ENCODE measurements around the gene NRXN3. TPM values are rescaled to one million over a fixed set of nuclear protein-coding genes. Genes with fewer than 3 reads are reported as not detected.
"Not testable (repeated sequence)": the region's sequence is repeated elsewhere in the genome, so short reads cannot be mapped to it uniquely, and the experiment has no call there.

Gene NRXN3
- polyA plus RNA-seq, 3 donors, result 6.4 to 7.9 (median 6.9) TPM

- DNase-seq (ENCODE audit: extremely low read depth in 1 of 11, low read depth in 9 of 11, low spot score in 4 of 11), result no peak
Measured at GRCh38 chr14:78432046-78432445, 261.9 kb downstream of the NRXN3 start.

GRCh38 chr14:78437448-78437847 is 267.3 kb downstream of the NRXN3 start:
- DNase-seq (ENCODE audit: extremely low read depth in 1 of 11, low read depth in 9 of 11, low spot score in 4 of 11), result not testable (repeated sequence)

GRCh38 chr14:78440356-78440894 is 270.3 kb downstream of the NRXN3 start:
- DNase-seq (ENCODE audit: extremely low read depth in 1 of 11, low read depth in 9 of 11, low spot score in 4 of 11), result no peak

DNA sequence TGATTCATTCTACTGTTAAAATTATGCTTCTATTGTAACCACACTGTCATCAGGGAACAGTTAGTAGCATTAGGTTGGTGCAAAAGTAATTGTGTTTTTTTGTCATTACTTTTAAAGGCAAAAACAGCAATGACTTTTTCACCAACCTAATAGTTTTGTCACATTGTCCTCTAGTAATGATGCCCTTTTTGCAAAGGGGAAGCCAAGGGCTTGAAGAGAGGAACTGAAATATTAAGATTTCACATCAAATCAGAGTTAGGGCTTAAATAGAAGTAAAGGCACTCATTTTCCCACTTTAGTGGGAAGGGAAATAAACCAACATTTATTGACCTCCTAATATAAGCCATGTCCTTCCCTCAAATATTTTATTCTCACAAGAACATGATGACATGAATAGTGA is 273.7 kb downstream of the NRXN3 start:
- DNase-seq (ENCODE audit: extremely low read depth in 1 of 11, low read depth in 9 of 11, low spot score in 4 of 11), result no peak

DNA sequence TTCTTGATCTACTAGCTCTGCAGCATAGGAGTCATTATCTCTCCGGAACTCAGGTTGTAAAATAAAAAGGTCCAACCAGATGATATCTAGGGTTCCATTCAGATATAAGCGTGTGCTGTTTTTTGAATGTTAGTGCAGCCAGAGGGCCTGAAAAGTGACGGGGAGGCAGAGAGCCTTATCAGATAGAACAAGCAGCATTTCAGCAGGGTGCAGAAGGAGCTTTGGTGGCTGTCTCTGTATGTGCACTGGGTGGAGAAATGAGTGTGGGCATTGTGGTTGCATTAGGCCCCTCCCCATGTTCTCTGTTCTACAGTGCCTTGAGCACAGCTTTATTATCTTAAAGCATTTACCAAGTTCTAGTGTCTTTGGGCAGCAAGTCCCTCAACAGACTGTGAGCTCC is 275.1 kb downstream of the NRXN3 start:
- no peak for DNase-seq (ENCODE audit: extremely low read depth in 1 of 11, low read depth in 9 of 11, low spot score in 4 of 11)

- DNase-seq (ENCODE audit: extremely low read depth in 1 of 11, low read depth in 9 of 11, low spot score in 4 of 11), result peak; percentile 7 to 50 (median 33)
Measured at GRCh38 chr14:78446807-78447206, 276.6 kb downstream of the NRXN3 start.

DNA sequence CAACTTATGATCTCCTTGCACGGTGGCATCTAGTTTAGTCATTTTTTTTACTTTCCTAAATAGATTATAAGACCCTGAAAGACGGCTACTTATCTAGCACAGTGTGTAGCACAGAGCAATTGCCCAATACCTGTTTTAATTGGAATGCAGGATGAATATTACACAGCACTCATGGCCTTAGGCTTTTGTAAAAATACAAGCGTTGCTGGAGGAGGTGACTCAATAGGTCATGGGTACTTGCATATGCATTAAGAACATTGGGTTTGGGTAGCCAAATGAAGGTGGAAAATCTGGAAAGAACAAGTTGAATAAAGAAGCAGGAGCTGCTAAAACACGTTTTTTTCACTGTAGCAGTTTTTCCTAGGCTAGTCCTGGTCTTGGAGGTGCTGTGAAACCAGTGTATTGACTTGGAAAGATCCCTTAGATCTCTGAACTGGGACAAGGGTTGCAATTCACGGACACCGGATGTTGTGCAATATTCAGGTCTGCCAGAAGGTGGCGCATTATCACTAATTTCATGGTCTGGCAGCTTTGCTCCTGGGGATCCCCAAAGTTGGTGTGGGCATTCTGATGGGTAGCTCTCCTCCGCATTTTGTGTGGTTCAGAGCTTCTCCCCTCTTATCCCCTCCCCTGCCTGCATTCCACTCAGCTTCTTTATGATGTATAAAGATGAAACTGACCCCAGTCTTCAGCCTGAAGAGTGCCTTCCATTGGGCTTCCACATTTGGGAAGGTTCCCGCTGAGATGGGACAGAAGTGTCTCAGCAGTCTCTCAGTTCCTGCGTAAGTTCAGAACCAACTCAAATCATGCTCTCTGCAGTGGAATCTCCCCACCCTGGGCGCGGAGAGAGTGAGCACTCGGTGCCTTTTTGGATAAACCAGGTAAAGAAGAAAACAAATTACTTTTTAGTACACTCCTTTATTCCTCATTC is 278.3 kb downstream of the NRXN3 start:
- peak in 8 of 11 donors; percentile 1 to 24 (median 5) for DNase-seq (ENCODE audit: extremely low read depth in 1 of 11, low read depth in 9 of 11, low spot score in 4 of 11)

GRCh38 chr14:78450669-78451318 is 280.6 kb downstream of the NRXN3 start:
- DNase-seq (ENCODE audit: extremely low read depth in 1 of 11, low read depth in 9 of 11, low spot score in 4 of 11), result no peak

DNA sequence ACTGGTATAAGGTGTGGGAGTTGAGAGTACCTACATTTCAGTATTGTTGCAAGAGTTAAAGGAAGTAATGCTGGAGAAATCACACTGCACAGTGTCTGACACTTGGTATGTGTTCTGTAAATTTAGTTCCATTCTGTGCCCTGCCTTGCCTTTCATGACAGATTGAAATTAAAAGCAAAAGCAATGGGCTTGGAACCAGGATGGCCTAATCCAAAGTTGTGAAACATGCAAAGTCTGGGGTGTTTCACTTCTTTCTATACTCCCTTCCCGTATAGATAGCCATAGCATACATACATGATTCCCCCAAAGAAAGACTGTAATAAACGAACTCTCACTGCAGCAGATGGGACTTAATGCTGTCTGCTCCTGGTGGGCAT is 281.1 kb downstream of the NRXN3 start:
- DNase-seq (ENCODE audit: extremely low read depth in 1 of 11, low read depth in 9 of 11, low spot score in 4 of 11), result no peak

GRCh38 chr14:78455896-78456435 is 285.8 kb downstream of the NRXN3 start:
- no peak for DNase-seq (ENCODE audit: extremely low read depth in 1 of 11, low read depth in 9 of 11, low spot score in 4 of 11)

DNA sequence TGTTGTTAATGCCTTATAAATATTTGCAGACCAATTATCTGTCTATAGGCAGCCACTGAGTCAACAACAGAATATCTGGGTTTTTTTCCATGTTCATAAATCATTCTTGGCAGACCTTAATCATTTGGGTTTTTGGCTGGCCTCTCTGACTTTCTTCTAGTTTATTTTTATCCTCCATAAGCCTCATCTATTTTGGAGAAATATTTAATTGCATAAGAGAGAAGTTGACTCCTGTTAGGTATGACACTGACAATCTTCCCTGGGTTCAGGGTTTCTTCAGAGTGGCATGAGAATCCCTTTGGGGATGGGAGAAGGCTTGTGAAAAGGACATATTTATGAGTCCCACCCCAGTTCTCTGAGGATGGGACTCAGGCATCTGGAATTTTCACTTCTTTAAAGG is 299.8 kb downstream of the NRXN3 start:
- DNase-seq (ENCODE audit: extremely low read depth in 1 of 11, low read depth in 9 of 11, low spot score in 4 of 11), result no peak

- DNase-seq (ENCODE audit: extremely low read depth in 1 of 11, low read depth in 9 of 11, low spot score in 4 of 11), result no peak
Measured at GRCh38 chr14:78479127-78479780, 309.1 kb downstream of the NRXN3 start.

GRCh38 chr14:78484028-78484427 is 313.9 kb downstream of the NRXN3 start:
- no peak for DNase-seq (ENCODE audit: extremely low read depth in 1 of 11, low read depth in 9 of 11, low spot score in 4 of 11)

- no peak for DNase-seq (ENCODE audit: extremely low read depth in 1 of 11, low read depth in 9 of 11, low spot score in 4 of 11)
Measured at GRCh38 chr14:78486081-78486480, 315.9 kb downstream of the NRXN3 start.

- no peak for DNase-seq (ENCODE audit: extremely low read depth in 1 of 11, low read depth in 9 of 11, low spot score in 4 of 11)
Measured at GRCh38 chr14:78486621-78487020, 316.4 kb downstream of the NRXN3 start.

GRCh38 chr14:78487573-78487972 is 317.4 kb downstream of the NRXN3 start:
- DNase-seq (ENCODE audit: extremely low read depth in 1 of 11, low read depth in 9 of 11, low spot score in 4 of 11), result not testable (repeated sequence)

- DNase-seq (ENCODE audit: extremely low read depth in 1 of 11, low read depth in 9 of 11, low spot score in 4 of 11), result no peak
Measured at GRCh38 chr14:78488938-78489337, 318.8 kb downstream of the NRXN3 start.

DNA sequence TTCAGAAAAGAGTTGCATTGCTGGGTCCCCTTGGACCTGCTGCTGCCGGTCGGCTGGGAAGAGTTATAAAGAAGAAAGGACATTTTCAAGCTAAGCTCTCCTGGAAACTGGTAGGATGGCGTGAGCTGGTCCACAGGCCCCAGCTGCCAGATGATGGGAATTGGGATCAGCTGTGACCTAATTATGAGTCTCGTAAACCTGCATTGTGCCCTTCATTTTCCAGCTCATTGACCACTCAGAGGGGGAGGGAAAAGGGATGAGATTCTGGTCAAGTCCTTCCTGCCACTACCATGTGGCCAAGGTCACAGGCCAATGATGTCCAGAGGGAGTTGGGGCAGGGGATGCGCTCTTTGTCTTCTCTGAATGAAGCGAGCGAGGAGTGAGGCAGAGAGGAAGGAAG is 320.9 kb downstream of the NRXN3 start:
- DNase-seq (ENCODE audit: extremely low read depth in 1 of 11, low read depth in 9 of 11, low spot score in 4 of 11), result peak in 1 of 11 donors; percentile 3

- DNase-seq (ENCODE audit: extremely low read depth in 1 of 11, low read depth in 9 of 11, low spot score in 4 of 11), result no peak
Measured at GRCh38 chr14:78498062-78498595, 328.0 kb downstream of the NRXN3 start.
